Measurements from ENCODE around the gene SETD1A.
A peak's percentile ranks its signal among the peaks of the same experiment; 100 is the strongest.

SETD1A gene

DNA sequence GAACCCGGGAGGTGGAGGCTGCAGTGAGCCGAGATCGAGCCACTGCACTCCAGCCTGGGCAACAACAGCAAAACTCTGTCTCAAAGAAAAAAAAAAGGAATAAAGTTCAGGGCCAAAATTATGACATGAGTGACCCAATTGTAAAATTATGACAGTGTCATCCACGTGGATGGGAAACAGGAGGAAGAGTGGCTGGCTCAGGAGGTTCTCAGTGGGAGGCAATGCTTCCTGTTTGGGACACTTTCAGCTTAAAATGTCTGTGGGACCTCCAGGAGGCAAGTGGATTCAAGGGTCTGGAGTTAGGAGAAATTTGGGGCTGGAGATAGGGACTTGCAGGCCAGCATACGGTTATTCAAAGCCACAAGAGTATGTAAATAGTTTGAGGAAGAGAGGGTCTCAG lies 67.8 kb downstream of the SETD1A start:
- no peak for DNase-seq

DNA sequence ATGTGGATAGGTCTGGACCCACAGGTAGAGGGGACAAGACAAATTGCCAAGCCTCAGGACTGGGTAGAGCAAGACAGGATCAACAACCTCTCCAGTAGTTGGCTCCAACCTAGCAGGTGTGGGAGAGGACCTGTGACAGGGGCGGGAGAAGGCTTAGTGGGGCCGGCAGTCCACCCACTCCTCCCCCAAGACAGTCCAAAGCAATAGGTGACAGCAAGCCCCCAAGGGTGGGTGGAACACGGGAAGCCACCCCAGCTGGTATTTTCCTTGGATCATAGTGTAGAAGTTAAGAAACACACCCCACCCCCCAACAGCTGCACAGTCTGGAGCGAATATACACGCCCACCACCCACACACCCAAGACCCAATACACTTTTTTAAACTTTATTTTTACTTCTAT lies 71.7 kb downstream of the SETD1A start:
- no peak for DNase-seq

GRCh38 chr16:31031276-31031675 lies 73.7 kb downstream of the SETD1A start:
- DNase-seq: no peak

DNA sequence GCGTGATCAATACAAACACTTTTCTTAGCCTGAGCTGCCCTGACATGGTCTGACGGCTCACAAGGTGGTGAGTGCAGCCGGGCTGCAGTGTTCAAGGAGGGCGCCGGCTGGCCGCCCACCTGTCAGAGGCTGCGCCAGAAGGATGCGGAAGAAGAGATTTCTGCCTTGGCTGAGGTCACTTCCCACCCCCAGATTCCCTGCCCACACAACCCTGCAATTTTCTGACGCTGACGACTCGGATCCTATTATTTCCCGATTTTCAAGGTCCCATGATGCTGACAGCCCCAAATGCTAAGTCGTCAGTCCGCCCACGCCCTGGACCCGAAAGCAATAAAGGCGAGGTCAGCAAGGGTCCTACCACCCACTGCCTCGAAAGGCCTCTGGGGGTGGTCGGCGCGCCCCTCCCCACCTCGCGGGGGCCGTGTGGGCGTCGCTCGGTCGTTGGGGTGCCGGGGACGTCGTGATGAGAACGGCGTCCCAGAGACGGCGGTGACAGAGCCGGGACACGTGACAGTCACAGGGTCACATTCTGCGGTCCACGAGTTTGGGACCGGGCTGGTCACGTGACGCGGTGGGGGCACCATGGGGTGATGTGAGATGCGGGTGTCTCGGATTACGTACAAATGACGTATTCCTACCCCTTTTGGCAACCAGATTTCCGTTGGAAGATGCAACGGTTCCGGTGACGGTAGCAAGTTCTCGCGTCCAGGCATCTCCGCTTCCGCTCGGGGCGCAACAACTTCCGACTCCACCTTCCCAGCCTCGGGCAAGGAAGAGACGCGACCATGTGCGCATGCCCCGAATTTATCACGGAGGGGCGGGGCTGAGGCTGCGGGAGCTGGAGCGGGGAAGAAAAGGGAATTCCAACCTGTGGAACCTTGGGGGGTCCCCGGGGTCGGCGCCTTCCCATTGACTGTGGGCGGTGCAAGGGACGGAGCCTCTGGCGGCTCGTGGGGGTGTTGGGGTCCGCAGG lies 75.5 kb downstream of the SETD1A start, which contains the start of gene STX4:
TSS of gene STX4 (plus strand) at position 823 of the 973 bp plus-strand sequence. CDS start 248 bp downstream, outside the sequence.
- peak; percentile 65 for DNase-seq

DNA sequence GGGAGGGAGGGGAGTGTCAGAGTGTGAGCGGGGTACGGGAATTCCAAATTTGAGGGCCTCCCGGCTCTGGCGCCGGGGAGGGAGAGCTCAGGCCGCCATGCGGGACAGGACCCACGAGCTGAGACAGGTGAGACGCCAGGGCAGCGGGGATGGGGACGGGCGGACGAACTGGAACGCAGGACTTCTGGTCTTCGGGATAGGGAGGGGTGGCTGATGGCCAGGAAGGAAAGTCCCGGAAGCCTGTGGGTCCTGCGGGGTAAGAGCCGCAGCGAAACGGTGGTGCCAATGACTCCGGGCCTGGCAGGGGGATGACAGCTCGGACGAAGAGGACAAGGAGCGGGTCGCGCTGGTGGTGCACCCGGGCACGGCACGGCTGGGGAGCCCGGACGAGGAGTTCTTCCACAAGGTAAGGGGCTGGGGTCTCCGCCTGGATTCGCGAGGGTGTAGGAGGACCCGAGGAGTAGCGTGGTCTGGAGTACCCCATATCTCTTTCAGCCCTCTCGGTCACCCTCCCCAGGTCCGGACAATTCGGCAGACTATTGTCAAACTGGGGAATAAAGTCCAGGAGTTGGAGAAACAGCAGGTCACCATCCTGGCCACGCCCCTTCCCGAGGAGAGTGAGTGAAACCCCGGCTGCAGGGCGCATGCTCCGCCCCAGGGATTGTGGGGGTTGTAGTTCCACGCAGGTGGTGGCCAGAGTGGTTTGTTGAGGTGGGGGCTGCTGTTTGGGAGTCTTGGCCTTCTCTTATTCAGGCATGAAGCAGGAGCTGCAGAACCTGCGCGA lies 76.3 kb downstream of the SETD1A start:
- no peak for DNase-seq

All from cortex of kidney (tissue), 1 donor.